Fibroblast of gingiva (primary cell): Measurements from ENCODE around the gene LPIN1.
"Not testable (repeated sequence)": the region's sequence is repeated elsewhere in the genome, so short reads cannot be mapped to it uniquely, and the experiment has no call there.

Source experiments
- DNase-seq: peaks from one replicate; pipeline ENCODE4 v3.0.0-alpha.2; 2011; ENCODE audit warnings: low read depth

The LPIN1 gene

DNA sequence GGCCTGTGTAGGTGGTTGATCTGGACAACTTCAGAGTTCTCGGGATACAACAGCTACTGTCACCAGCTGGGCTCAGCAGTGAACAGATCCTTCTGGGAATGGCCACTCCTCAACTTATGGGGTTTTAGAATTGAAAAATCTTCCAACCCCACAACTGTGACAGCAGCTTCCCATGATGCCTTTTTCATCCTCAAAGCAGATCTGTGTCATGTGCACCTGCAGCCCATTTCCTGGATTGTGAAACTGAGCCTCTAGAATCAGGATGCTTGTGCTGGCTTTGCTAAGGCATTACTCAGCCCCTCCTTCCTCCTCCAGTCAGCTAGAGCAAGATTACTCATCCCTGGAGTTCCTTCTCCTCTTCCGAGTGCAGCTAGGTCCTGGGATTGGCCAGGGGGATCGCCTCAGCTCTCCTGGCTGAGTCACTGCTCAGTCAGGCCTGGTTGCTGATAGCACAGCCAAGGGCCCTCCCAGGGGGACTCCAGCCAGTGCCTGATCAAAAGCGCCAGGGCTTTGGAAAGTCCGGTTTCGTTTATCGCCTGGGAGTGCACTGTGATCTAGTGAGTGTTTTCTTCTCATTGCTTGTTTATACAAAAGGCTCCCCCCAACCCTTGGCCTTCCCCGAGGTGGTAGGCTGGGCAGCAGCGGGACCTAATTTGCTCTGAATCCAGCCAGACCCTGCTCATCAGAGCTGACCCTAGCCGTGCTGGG, 2.4 kb upstream of the LPIN1 start:
- peak; percentile 99 for DNase-seq

DNA sequence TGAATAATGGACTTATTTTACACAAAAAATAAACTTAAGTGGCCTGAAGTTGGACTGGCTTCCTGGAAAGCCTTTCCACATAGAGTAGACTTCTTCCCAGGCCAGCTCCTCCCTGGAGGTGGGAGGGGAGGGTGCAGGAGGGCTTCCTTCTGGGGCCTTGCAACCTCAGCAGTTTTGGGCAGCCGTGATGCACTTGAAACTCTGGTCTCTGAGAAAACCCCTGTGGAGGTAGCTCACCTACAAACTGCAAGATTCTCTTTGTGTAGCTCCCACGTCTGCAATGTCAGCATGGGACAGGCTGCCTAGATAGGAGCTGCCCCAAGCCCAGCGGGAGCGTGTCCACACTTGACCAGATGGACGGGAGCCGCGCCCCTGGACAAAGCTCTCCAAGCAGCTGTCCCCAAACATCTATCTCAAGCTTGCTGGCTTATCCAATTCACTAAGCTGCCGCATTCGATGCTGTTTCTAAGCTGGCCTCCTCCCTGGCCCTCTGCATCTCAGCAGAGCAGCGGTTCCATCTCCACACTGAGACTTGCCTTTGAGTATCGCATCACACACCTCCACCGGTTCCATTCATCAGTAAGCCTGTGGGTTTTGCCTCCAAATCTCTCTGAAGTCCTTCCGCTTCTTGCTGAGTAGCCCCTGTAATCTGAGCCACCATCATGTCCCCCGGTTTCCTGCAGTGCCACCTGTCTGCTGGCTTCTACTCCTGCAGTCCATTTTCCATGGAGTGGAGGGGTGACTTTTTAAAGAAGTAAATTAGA, 1.6 kb upstream of the LPIN1 start:
- peak; percentile 42 for DNase-seq

DNA sequence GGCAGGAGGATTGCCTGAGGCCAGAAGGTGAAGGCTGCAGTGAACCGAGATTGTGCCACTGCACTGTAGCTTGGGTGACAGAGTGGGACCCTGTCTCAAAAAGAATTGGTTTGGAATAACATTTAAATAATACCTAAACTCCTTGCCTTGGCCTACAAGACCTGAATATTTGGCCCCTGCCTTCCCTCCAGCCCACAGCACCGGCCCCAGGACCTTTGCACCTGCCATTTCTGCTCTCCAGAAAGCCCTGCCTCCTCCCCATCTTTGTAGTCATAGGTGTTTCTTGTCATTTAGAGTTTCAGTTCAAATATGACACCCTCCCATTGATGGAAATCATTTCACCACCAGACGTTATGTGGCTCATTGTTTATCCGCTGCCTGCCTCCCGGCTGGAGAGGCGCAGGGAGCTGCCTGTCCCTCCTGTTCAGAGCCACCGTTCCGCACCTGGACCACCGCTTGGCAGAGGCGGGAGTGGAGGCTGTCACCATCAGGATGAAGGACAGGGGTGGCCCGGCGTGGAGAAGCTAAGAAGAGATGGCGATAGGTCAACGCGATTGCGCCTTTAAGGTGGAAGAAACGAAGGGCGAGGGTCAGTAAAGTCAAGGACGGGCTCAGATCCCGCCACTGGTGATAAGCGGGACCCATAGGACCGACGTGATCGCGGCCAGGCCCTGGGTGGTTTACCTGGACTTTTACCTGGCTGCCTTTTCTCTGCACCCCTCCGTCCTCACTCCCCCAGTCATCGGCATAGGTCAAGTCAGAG, 638 bp upstream of the LPIN1 start:
- DNase-seq, result no peak

DNA sequence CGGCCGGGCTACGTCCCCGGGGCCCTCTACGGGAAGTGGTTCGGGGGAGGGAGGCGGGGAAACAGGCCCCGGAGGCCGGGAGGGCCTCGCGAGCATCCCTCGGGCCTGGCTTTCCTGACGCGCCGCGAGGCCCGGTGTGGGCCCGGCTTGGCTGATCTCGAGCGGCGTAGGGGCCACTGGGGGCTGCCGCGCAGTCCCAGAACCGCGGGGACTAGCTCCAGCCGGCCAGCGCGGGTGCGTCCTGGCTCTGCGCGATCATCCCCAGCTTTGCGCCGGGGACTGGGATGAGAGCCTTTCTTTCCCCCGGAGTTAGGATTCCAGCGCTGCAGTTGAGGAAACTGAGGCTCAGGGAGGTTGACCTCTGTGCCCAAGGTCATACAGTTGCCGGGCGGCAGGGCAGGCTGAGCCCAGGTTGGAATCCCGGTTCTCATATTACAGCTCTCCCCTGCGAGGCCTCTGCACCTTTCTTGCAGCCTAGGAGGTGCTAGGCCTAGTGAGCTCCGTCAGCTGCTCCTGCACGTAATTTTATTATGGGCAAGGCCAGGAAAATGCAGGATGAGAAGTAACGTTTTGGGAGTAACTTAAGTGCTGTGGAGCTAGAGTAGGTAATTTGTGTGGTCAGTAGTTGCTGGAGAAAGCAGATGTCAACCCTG, 501 bp downstream of the LPIN1 start:
- no peak for DNase-seq

DNA sequence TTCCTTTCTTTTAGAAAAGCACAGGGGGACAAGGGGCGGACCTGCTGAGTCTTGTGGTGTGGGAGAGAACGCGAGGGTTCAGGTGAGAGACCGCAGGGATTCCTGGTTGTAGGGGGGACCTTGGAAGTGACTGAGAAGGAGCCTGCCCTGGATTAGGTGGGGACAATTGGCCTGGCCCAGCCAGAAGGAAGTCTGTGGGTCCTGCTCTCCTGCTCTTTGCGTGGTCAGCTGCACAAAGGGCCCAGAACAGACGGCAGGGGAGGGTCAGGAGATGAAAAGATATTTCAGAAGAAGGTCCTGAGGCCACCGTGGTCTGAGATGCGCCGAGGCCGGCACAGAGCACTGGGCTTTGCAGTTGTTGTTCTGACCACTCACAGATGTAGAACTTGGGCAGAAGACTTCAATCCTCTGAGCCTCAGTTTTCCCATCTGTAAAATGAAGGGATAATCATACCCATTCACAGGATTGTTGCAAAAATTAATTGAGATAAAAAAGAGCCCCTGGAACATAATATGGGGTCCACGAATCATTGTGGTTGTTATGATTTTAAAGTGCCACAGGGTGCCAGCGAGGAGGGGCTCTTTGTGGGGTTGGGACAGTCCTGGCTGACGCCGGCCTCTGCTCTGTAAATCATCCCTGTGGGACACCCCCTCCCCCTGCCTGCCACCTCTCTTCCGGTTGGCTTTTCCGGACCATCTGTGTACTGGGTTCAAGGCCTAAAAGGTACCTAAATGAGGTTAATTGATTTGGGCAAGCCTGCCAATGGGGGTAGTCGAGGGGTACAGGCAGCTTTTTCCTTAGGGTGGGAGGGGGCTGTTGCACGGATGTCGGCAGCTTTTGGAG, 1.8 kb downstream of the LPIN1 start:
- no peak for DNase-seq

DNA sequence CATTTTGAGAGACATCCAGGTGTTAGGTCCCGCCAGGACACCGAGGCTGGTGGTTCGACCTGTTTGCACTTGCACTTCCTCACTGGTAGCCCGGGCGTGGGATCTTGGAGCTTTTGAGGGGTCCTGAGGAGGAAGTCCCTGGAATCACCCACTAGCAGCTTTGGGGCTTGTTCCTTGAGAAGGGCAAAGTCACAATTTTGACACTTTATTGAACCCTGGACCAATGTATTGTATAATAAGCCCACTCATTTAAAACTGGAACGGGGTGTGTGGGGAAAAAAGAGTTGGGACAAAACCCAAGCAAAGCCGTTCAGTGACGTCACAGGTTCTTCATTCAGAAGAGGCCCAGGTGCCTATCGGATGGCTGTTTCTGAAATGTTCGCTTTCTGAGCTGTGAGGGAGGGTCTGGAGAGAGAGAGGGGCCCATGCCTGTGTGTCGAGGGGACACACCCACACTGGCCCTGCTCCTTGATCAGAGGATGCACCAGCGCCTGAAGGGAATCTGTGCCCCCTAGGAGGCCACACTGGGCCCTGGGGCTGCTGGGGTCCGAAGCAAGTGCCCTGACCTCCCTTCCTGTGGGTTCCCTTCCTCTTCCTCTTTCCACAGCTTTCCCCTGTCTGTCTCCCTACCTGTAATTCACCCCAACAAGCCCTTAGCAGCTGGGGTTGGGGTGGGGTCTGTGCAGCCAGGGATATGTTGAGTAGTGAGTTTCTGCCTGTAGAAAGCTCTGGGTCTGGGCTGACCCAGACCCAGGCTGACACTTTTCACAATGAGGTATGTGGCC, 2.6 kb downstream of the LPIN1 start:
- no peak for DNase-seq

DNA sequence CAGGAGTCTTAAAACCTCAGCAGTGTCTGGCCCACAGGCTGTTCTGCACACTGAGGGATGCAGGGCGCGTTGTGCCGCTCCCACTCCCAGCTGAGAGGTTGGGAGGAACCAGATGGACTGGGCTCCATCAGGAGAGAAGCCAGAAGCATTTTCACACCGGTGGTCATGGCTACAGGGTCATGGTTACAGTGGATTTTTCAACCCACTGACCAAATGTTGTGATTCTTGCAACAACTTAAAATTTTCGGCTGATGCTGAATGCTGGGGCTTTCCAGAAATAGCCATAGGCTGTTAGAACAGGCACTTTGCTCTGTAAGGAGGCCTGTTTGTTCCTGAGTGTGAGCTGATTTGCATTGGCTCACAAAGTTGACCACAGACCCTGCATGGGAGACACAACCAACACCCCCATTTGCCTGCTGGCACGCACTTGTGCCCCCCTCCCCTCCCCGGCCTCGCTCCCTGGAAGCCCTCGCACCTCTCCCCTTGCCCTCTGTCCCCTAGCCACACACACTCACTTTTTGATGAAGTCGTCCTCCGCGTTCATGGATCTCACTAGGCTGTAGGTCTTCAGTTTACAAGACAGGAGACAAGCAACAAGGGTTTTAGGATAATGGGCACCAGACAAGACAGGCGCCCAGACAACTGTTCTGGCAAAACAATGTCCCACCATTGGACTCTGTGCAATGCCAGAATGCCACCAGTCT, 3.4 kb downstream of the LPIN1 start:
- DNase-seq, result peak; percentile 17

DNA sequence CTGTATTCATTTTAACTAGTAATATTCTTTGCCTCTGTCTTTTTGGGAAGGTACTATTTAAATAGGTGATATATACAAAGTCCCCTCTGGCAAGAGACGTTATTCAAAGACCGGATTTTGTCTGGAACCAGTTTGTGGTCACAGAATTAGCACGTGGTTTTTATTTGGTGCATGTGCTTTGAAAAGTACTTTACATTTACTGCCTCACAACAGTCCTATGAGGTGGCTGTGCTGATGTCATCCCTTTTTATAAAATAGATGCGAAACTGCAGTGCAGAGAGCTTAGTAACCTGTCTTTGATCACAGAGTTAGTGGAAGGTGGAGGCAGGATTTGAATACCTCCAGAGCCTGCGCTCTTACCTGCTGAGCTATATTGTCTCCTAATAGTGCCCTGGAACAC, 4.0 kb downstream of the LPIN1 start:
- no peak for DNase-seq

DNA sequence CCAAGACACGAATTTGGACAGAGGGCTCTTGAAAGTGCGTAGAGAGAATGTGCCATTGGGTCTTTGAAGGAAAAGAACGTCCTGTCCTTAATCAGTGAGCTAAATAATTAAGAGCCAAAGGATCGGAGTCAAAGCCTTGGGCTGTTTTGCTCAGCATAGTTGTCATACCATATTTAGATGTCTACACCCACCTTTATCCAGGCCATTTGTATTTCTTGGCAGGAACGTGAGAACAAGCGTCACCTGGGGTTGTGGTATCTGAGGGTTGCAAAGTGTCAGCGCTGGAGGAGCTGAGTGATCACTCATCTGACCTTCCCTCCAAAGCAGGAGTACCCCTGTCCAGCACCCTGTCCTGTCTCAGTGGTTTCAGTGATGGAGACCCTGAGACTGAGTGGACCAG, 4.5 kb downstream of the LPIN1 start:
- DNase-seq, result no peak

DNA sequence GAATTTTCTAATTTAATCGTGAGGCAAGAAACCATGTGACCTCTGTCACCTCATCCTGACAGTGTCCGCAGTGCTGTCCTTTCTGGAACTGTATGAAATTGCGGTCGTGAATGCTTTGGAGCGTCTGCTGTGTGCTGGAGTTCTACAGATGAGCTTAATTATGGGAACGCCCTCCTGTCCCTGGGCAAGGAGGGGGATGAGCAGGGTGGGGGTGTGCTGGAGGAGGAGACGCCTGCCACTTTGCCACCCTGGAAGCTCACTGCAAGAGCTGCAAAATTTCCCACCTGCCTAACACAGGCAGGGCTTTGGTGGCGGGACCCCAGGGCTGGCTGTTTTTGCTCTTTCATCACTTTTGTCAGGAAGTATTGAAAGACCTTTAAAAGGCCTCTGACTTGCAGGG, 6.5 kb downstream of the LPIN1 start:
- DNase-seq, result peak; percentile 12

DNA sequence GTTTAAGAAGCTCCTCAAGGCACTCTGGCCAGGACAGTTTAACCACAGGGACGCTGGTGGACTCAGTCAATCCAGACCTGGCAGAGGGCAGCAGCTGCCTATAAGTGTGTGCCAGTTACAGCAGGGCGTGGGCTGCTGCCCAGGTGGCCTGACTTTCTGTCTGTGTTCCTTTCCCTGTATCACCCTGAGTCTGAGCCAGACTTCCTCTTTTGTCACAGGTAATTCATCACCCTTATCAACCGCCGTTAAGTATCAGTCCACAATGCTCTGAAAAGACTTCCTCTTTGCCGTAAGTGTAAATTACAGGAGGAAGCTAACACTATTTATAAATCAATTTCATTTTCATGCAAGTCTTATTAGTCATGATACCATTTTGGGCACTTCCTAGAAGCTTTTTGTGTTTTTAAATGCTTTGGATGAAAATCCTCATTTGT, 7.0 kb downstream of the LPIN1 start:
- no peak for DNase-seq

DNA sequence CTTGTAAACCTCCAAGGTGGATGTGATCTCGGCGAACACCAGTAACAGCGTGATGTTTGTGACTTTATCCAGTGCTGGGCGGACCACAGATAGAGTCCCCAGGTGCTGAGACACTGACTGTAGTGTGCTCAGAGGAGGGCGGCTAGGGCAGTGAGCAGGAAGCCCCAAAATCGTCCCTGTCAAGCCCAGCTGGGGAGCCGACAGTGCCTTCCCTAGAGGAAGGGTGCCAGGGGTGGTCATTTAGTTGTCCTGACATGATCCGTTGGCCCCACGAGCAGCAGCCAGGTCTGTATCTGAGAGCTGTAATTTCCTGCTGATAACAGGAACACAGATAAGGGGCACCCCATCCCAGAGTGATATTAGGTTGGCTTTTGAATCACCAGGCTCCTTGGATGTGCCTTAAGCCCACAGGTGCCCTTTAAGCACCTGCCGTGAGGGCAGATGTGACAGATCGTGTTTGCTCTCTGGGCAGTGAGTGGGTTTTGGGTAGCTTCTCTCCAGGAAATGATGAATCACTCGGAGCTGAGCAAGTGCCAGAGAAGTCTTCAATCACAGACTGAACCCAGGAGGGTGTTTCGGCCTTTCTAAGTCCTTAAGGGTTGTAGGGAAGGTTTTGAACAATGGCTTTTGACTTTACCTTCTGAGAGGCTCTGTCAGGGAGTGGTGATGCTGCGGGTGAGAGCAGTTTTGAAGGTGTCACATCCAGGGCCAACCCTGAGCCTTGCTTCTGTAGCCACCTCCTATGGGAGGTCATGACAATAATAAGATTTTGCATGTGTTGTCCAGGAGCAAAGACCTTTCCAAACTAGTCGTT, 7.7 kb downstream of the LPIN1 start:
- DNase-seq, result peak; percentile 44

DNA sequence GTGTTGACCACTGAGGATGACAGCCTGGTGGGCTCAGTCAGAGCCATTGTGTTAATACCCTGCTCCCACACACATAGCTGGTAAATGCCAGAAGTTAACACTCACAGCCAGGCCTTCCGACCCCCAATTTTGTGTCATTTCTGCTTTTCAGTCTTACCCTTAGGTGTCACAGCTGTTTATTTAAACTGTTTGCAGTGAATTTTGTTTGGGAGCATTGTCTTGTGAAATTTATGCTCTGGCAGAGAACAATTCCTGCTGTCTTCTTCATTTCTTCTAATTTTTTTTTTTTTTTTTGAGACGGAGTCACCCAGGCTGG, 8.2 kb downstream of the LPIN1 start:
- no peak for DNase-seq

DNA sequence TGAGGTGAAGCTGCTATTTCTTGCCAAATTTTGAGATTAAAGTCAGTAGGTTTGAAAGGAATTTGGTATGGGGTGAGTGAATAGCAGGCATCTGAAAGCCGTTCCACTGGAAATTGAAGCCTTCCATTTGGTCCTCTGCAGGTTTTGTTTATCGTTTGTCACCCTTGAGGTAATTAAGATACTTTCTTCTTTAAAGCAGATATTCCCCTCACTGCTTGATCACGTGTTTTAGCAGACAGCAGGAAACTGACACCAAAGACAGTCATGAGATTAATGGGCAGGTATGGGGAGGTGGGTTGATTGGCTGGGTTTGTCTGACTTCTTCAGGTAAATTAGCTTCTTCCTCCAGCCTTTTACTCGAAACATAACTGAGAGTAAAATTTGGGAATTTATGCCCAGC, 10.7 kb downstream of the LPIN1 start:
- no peak for DNase-seq

DNA sequence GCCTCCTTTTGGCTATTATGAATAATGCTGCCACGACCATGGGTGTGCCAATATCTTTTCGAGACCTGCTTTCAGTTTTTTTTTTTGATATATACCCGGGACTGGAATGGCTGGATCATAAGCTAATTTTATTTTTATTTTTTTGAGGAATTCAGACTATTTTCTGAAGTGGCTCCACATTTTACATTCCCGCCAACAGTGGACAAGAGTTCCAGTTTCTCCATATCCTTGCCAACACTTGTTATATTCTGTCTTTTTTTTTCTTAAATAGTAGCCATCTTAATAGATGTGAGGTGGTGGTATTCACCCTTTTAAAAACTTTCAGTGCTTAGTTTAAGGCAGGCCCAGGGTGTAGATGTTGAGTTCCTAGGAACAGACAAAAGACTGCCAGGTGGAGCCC, 11.8 kb downstream of the LPIN1 start:
- DNase-seq, result no peak

DNA sequence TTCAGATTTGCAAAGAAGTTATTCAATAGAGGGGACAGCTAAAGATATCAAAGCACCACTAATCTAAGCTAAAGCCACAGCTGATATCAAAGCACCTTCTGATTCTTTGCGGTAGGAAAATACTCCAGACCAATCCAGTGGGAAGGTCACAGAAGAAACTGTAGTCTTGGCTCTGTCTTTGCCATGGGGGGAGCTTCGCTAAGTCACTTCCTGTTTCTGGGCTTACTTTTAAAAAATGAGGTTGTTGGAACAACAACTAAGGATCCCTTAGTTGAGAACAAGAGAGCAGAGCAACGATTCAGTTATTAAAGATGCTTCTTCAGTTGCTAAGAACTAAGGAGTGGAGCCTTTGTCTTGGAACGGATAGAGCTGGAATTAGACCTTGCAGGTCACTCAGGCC, 12.2 kb downstream of the LPIN1 start:
- no peak for DNase-seq

DNA sequence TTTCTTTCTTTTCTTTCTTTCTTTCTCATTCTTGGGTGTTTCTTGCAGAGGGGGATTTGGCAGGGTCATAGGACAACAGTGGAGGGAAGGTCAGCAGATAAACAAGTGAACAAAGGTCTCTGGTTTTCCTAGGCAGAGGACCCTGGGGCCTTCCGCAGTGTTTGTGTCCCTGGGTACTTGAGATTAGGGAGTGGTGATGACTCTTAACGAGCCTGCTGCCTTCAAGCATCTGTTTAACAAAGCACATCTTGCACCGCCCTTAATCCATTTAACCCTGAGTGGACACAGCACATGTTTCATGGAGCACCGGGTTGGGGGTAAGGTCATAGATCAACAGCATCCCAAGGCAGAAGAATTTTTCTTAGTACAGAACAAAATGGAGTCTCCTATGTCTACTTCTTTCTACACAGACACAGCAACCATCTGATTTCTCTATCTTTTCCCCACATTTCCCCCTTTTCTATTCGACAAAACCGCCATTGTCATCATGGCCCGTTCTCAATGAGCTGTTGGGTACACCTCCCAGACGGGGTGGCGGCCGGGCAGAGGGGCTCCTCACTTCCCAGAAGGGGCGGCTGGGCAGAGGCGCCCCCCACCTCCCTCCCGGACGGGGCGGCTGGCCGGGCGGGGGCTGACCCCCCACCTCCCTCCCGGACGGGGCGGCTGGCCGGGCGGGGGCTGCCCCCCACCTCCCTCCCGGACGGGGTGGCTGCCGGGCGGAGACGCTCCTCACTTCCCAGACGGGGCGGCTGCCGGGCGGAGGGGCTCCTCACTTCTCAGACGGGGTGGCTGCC, 12.9 kb downstream of the LPIN1 start:
- not testable (repeated sequence) for DNase-seq

DNA sequence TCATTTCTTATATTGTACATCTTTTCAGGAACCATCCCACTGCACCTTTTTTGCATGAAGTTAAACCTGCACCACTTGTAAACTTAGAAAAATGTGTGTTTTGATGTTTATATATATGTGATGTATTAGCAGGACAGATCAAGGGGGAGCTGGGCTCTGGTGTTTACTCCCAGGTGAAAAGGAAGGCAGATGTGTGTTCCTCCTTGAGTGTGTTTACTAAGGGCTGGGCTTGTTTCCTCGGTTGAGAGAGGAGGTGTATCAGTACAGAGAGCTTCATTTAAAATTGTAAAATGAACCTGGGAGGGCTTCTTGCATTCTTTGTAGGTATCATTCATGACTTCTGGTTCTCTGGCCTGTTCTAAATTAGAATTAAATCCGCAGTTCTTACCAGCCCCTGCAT, 14.8 kb downstream of the LPIN1 start:
- DNase-seq, result no peak

DNA sequence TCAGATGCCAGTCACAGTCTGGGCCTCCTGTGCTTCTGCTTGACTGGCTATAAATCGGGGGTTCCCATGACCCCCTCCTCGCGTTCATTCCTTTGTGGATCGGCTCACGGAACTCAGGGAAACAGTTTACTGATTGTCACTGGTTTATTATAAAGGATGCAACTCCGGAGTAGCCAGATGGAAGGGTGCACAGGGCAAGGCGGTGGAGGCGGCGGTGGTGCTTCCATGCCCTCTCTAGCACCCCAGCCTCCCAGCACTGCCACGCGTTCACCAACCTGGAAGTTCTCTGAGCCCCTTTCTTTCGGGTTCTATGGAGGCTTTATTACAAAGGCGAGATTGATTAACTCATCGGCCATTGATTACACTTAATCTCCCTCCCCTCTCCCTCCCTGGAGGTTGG, 15.6 kb downstream of the LPIN1 start:
- no peak for DNase-seq
